ENCODE results near the gene SNRPA. TPM values are rescaled to one million over a fixed set of nuclear protein-coding genes. Genes with fewer than 3 reads are reported as not detected.

SNRPA gene
- polyA plus RNA-seq, 1 donor (not counting 4 experiments of a cell fraction or from before 2014, with no cell fraction given) = 93.4 TPM

DNA sequence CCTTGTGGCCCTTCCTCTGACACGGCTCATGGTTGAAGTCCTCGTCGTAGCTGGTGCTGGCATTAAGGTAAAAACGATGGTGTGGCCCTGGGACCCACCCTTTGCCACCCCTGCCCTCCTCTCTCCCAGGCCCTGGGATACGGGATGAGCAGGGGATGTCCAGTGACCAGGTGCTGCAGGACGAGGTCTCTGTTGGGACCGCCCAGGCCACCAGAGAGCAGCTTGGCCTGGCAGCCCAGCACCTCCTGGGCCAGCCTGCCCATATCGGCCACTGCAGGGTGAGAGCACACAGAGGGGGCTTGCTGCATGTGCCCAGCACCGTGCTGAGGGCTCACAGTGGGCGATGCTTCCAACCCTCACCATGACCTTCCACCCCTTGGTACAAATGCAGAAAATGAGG is 7.1 kb upstream of the SNRPA start:
- dilution Hi-C loops (cut with MboI; ENCODE audit: extremely low pct_ligation_motif_present, low sequenced_read_pairs) = no loop called here
- Histone ChIP-seq H2AFZ (ENCODE audit: control insufficient read depth, low read length) (no peak overlapping the region), H3K9me1 (ENCODE audit: control insufficient read depth, extremely low read depth, insufficient read depth, low read length) (no peaks in the 10 kb centered on the region), H4K20me1 (ENCODE audit: control insufficient read depth, extremely low read depth, insufficient read depth, low read length) (no peaks in the 10 kb centered on the region), H3K4me2 (ENCODE audit: control insufficient read depth, extremely low read depth, insufficient read depth, low read depth, low read length) (no peak overlapping the region), H3K9ac (ENCODE audit: control insufficient read depth, extremely low read depth, insufficient read depth, low read length) (no peak overlapping the region), H3K4me3 (ENCODE audit: control insufficient read depth in 2 of 3, extremely low read depth in 1 of 3, insufficient read depth in 2 of 3, low read depth in 1 of 3, low read length in 3 of 3) (no peak overlapping the region), H3K4me1 (ENCODE audit: control insufficient read depth, extremely low read depth, insufficient read depth, low read length) (peaks cover 2% of the 10 kb centered on the region), H3K79me2 (ENCODE audit: control insufficient read depth, insufficient read depth, low read length) (no peaks in the 10 kb centered on the region), H3K9me3 (ENCODE audit: control insufficient read depth, low read depth, low read length) (no peaks in the 10 kb centered on the region), H3K36me3 (ENCODE audit: control insufficient read depth in 2 of 2, extremely low read depth in 1 of 2, insufficient read depth in 2 of 2, low read length in 2 of 2) (peaks cover 7 to 19% of the 10 kb centered on the region in 2 experiments), H3K27ac (ENCODE audit: control insufficient read depth, insufficient read depth, low read length) (no peak overlapping the region), H3K27me3 (ENCODE audit: control insufficient read depth, extremely low read depth, insufficient read depth, low read length) (no peaks in the 10 kb centered on the region)
- TF ChIP-seq EZH2 (IDR thresholded peaks at IDR 0.05; ENCODE audit: low read length) (no peak), CTCF (optimal IDR thresholded peaks at IDR 0.05 in 1 of 3, IDR thresholded peaks at IDR 0.05 in 1 of 3, conservative IDR thresholded peaks at IDR 0.05 in 1 of 3; ENCODE audit: extremely low read depth in 1 of 3, insufficient read depth in 2 of 3, low read length in 3 of 3) (no peak)
- FAIRE-seq (no peak), DNase-seq (ENCODE audit: low read depth, low spot score) (no peak)

- no peak overlapping the region for H3K9ac ChIP-seq (ENCODE audit: control insufficient read depth, extremely low read depth, insufficient read depth, low read length)
- H3K27me3 ChIP-seq (ENCODE audit: control insufficient read depth, extremely low read depth, insufficient read depth, low read length) = no peaks in the 10 kb centered on the region
- TF ChIP-seq EZH2 (IDR thresholded peaks at IDR 0.05; ENCODE audit: low read length) = no peak
- TF ChIP-seq CTCF (optimal IDR thresholded peaks at IDR 0.05 in 1 of 3, IDR thresholded peaks at IDR 0.05 in 1 of 3, conservative IDR thresholded peaks at IDR 0.05 in 1 of 3; ENCODE audit: extremely low read depth in 1 of 3, insufficient read depth in 2 of 3, low read length in 3 of 3) = peak in 1 of 3 experiments; percentile 28
- H2AFZ ChIP-seq (ENCODE audit: control insufficient read depth, low read length) = no peak overlapping the region
- H3K9me3 ChIP-seq (ENCODE audit: control insufficient read depth, low read depth, low read length) = no peaks in the 10 kb centered on the region
- H3K79me2 ChIP-seq (ENCODE audit: control insufficient read depth, insufficient read depth, low read length) = no peaks in the 10 kb centered on the region
- H3K36me3 ChIP-seq (ENCODE audit: control insufficient read depth in 2 of 2, extremely low read depth in 1 of 2, insufficient read depth in 2 of 2, low read length in 2 of 2) = peaks cover 1 to 10% of the 10 kb centered on the region in 2 experiments
- peaks cover 10% of the 10 kb centered on the region for H3K4me1 ChIP-seq (ENCODE audit: control insufficient read depth, extremely low read depth, insufficient read depth, low read length)
- H3K9me1 ChIP-seq (ENCODE audit: control insufficient read depth, extremely low read depth, insufficient read depth, low read length) = no peaks in the 10 kb centered on the region
- no peak for FAIRE-seq
- dilution Hi-C loops (cut with MboI; ENCODE audit: extremely low pct_ligation_motif_present, low sequenced_read_pairs) = no loop called here
- DNase-seq (ENCODE audit: low read depth, low spot score) = no peak
- H4K20me1 ChIP-seq (ENCODE audit: control insufficient read depth, extremely low read depth, insufficient read depth, low read length) = no peaks in the 10 kb centered on the region
- H3K27ac ChIP-seq (ENCODE audit: control insufficient read depth, insufficient read depth, low read length) = no peak overlapping the region
- no peak overlapping the region for H3K4me2 ChIP-seq (ENCODE audit: control insufficient read depth, extremely low read depth, insufficient read depth, low read depth, low read length)
- no peak overlapping the region for H3K4me3 ChIP-seq (ENCODE audit: control insufficient read depth in 2 of 3, extremely low read depth in 1 of 3, insufficient read depth in 2 of 3, low read depth in 1 of 3, low read length in 3 of 3)
These were observed 6.2 kb upstream of the SNRPA start for GRCh38 chr19:40744554-40745401.

Data from keratinocyte (primary cell).